ENCODE data around the gene MAML2.
"Not testable (repeated sequence)": the region's sequence is repeated elsewhere in the genome, so short reads cannot be mapped to it uniquely, and the experiment has no call there.

Gene MAML2

GRCh38 chr11:96187822-96188221 is 155.2 kb downstream of the MAML2 start:
- no peak overlapping the region for H3K4me3 ChIP-seq (ENCODE audit: low read depth, low read length)
- no peak for TF ChIP-seq CTCF (IDR thresholded peaks at IDR 0.05; ENCODE audit: low read depth, low read length)

- no peak for TF ChIP-seq CTCF (IDR thresholded peaks at IDR 0.05; ENCODE audit: low read depth, low read length)
- H3K4me3 ChIP-seq (ENCODE audit: low read depth, low read length), result no peak overlapping the region
Measured at GRCh38 chr11:96186806-96187205, 156.2 kb downstream of the MAML2 start.

GRCh38 chr11:96185220-96185768 is 157.7 kb downstream of the MAML2 start:
- H3K4me3 ChIP-seq (ENCODE audit: low read depth, low read length), result no peak overlapping the region
- TF ChIP-seq CTCF (IDR thresholded peaks at IDR 0.05; ENCODE audit: low read depth, low read length), result no peak

- H3K4me3 ChIP-seq (ENCODE audit: low read depth, low read length), result not testable (repeated sequence)
Measured at GRCh38 chr11:96180937-96181336, 162.1 kb downstream of the MAML2 start.

GRCh38 chr11:96180341-96180740 is 162.7 kb downstream of the MAML2 start:
- TF ChIP-seq CTCF (IDR thresholded peaks at IDR 0.05; ENCODE audit: low read depth, low read length), result no peak
- H3K4me3 ChIP-seq (ENCODE audit: low read depth, low read length), result no peak overlapping the region

GRCh38 chr11:96179905-96180304 is 163.1 kb downstream of the MAML2 start:
- TF ChIP-seq CTCF (IDR thresholded peaks at IDR 0.05; ENCODE audit: low read depth, low read length), result no peak
- no peak overlapping the region for H3K4me3 ChIP-seq (ENCODE audit: low read depth, low read length)

GRCh38 chr11:96178887-96179279 is 164.1 kb downstream of the MAML2 start:
- no peak for TF ChIP-seq CTCF (IDR thresholded peaks at IDR 0.05; ENCODE audit: low read depth, low read length)
- no peak overlapping the region for H3K4me3 ChIP-seq (ENCODE audit: low read depth, low read length)

Data from WI38 (cell line).